Neural cell (in vitro differentiated cells): ENCODE results near the gene CTNNA1. TPM values are rescaled to one million over a fixed set of nuclear protein-coding genes. Genes with fewer than 3 reads are reported as not detected.

ENCODE experiments used
- H2AFZ ChIP-seq: fragments of 200-600, 300-800 bp; sonication (generic), shearing (Covaris generic); 2 replicates; pipeline ENCODE4 v1.6.0; 2014; ENCODE audit warnings: low read depth, mild to moderate bottlenecking, antibody characterized with exemption, low read length, moderate library complexity
- H3F3A ChIP-seq: fragments of 200-600 bp; shearing (Covaris generic); 2 replicates; pipeline ENCODE4 v1.6.1; 2016; ENCODE audit warnings: mild to moderate bottlenecking, moderate library complexity, mixed read lengths, antibody characterized with exemption, low read length; ENCODE audit not compliant: insufficient read depth, poor library complexity, severe bottlenecking
- H3K27ac ChIP-seq: fragments of 200-600, 300-800 bp; sonication (generic), shearing (Covaris generic); 2 replicates; pipeline ENCODE4 v1.5.1; 2014; ENCODE audit warnings: mild to moderate bottlenecking, low read length, moderate library complexity
- H3K27me3 ChIP-seq: fragments of 300-800, 200-600 bp; sonication (generic), shearing (Covaris generic); 2 replicates; pipeline ENCODE4 v1.6.0; 2014; ENCODE audit warnings: mild to moderate bottlenecking, low read depth, low read length, moderate library complexity; ENCODE audit not compliant: insufficient read depth
- H3K36me3 ChIP-seq: fragments of 300-800, 200-600 bp; sonication (generic), shearing (Covaris generic); 2 replicates; pipeline ENCODE4 v1.5.1; 2014; ENCODE audit warnings: mild to moderate bottlenecking, antibody characterized with exemption, low read length, moderate library complexity; ENCODE audit not compliant: insufficient read depth
- H3K4me2 ChIP-seq: fragments of 300-800, 200-600 bp; sonication (generic), shearing (Covaris generic); 2 replicates; pipeline ENCODE4 v1.6.0; 2014; ENCODE audit warnings: mild to moderate bottlenecking, low read length
- H3K4me3 ChIP-seq: fragments of 300-800, 200-600 bp; sonication (generic), shearing (Covaris generic); 2 replicates; pipeline ENCODE4 v1.5.1; 2014; ENCODE audit warnings: mild to moderate bottlenecking, low read length, moderate library complexity
- H3K79me2 ChIP-seq: fragments of 200-600 bp; shearing (Covaris generic); replicated peaks from 2 replicates; pipeline ENCODE4 v1.6.0; 2014; ENCODE audit warnings: mild to moderate bottlenecking, low read length, moderate library complexity; ENCODE audit not compliant: insufficient read depth
- H3K9ac ChIP-seq: fragments of 300-800, 200-600 bp; sonication (generic), shearing (Covaris generic); 2 replicates; pipeline ENCODE4 v1.6.1; 2016; ENCODE audit warnings: mild to moderate bottlenecking, low read length, mixed read lengths
- H3K9me2 ChIP-seq: fragments of 200-600 bp; shearing (Covaris generic); 2 replicates; pipeline ENCODE4 v1.6.1; 2016; ENCODE audit warnings: mild to moderate bottlenecking, low read length, mixed read lengths; ENCODE audit not compliant: insufficient read depth
- H3K9me3 ChIP-seq: fragments of 200-600, 300-800 bp; sonication (generic), shearing (Covaris generic); 2 replicates; pipeline ENCODE4 v1.6.1; 2016; ENCODE audit warnings: mild to moderate bottlenecking, mixed run types, low read length, moderate library complexity, mixed read lengths
- H4K20me1 ChIP-seq: fragments of 200-600 bp; shearing (Covaris generic); 2 replicates; pipeline ENCODE4 v1.6.1; 2016; ENCODE audit warnings: mild to moderate bottlenecking, mixed run types; ENCODE audit not compliant: insufficient read depth
- EP300 ChIP-seq: fragments of 450-650 bp; conservative IDR thresholded peaks from 2 replicates; pipeline ENCODE4 v1.6.1; 2014; ENCODE audit warnings: antibody characterized with exemption, mild to moderate bottlenecking, moderate library complexity; ENCODE audit not compliant: poor library complexity, severe bottlenecking
- EZH2 ChIP-seq: fragments of 200-600, 300-800 bp; shearing (Covaris generic), sonication (generic); IDR thresholded peaks from 2 replicates; pipeline ENCODE4 v1.6.1; 2014; ENCODE audit warnings: antibody characterized with exemption, low read length, borderline replicate concordance, mild to moderate bottlenecking; ENCODE audit not compliant: insufficient read depth, poor library complexity, severe bottlenecking
- MXI1 ChIP-seq: fragments of 450-650 bp; conservative IDR thresholded peaks from 2 replicates; pipeline ENCODE4 v1.6.1; 2014; ENCODE audit warnings: antibody characterized with exemption, mild to moderate bottlenecking; ENCODE audit not compliant: poor library complexity, severe bottlenecking
- POLR2AphosphoS5 ChIP-seq: IDR thresholded peaks from 2 replicates; pipeline ENCODE4 v1.6.1; 2012
- RAD21 ChIP-seq: fragments of 450-650 bp; conservative IDR thresholded peaks from 2 replicates; pipeline ENCODE4 v1.6.1; 2014; ENCODE audit warnings: antibody characterized with exemption, mild to moderate bottlenecking, moderate library complexity
- SMC3 ChIP-seq: fragments of 450-650 bp; conservative IDR thresholded peaks from 2 replicates; pipeline ENCODE4 v1.6.1; 2014; ENCODE audit warnings: antibody characterized with exemption, mild to moderate bottlenecking, moderate library complexity; ENCODE audit not compliant: poor library complexity
- TAF1 ChIP-seq: IDR thresholded peaks from 2 replicates; pipeline ENCODE4 v1.6.1; 2012; ENCODE audit warnings: low read depth
- polyA plus RNA-seq: library from polyadenylated mRNA; depleted of rRNA; stranded (reverse); fragments of >200 nt; gene quantifications from 2 replicates; pipeline ENCODE4 v1.2.3, GENCODE V29; 2014
- TF ChIP-seq, protein P1 (sequence below): IDR thresholded peaks from 2 replicates; pipeline ENCODE4 v1.6.1; 2012; ENCODE audit warnings: borderline replicate concordance
- TF ChIP-seq, protein P2 (sequence below): fragments of 450-650 bp; IDR thresholded peaks from 2 replicates; pipeline ENCODE4 v1.5.1; 2014; ENCODE audit warnings: antibody characterized with exemption, mild to moderate bottlenecking, moderate library complexity; ENCODE audit not compliant: poor library complexity, severe bottlenecking

The CTNNA1 gene
- polyA plus RNA-seq, 1 donor from 2014 or later: 87.9 TPM

- H3K9me3 ChIP-seq: no peaks in the 10 kb centered on the region
- no peaks in the 10 kb centered on the region for H3K27me3 ChIP-seq
- peaks cover 9% of the 10 kb centered on the region for H3K36me3 ChIP-seq
- no peak overlapping the region for H3K27ac ChIP-seq
- H3K9me2 ChIP-seq: no peaks in the 10 kb centered on the region
- no peaks in the 10 kb centered on the region for H4K20me1 ChIP-seq
- no peaks in the 10 kb centered on the region for H3K79me2 ChIP-seq
- H3F3A ChIP-seq: no peaks in the 10 kb centered on the region
- no peak overlapping the region for H3K4me3 ChIP-seq
- no peak for TF ChIP-seq RAD21
- TF ChIP-seq MXI1: no peak
- TF ChIP-seq, protein P1, sequence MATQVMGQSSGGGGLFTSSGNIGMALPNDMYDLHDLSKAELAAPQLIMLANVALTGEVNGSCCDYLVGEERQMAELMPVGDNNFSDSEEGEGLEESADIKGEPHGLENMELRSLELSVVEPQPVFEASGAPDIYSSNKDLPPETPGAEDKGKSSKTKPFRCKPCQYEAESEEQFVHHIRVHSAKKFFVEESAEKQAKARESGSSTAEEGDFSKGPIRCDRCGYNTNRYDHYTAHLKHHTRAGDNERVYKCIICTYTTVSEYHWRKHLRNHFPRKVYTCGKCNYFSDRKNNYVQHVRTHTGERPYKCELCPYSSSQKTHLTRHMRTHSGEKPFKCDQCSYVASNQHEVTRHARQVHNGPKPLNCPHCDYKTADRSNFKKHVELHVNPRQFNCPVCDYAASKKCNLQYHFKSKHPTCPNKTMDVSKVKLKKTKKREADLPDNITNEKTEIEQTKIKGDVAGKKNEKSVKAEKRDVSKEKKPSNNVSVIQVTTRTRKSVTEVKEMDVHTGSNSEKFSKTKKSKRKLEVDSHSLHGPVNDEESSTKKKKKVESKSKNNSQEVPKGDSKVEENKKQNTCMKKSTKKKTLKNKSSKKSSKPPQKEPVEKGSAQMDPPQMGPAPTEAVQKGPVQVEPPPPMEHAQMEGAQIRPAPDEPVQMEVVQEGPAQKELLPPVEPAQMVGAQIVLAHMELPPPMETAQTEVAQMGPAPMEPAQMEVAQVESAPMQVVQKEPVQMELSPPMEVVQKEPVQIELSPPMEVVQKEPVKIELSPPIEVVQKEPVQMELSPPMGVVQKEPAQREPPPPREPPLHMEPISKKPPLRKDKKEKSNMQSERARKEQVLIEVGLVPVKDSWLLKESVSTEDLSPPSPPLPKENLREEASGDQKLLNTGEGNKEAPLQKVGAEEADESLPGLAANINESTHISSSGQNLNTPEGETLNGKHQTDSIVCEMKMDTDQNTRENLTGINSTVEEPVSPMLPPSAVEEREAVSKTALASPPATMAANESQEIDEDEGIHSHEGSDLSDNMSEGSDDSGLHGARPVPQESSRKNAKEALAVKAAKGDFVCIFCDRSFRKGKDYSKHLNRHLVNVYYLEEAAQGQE: no peak
- TF ChIP-seq TAF1: no peak
- no peak for TF ChIP-seq POLR2AphosphoS5
- TF ChIP-seq EZH2: no peak
- TF ChIP-seq, protein P2, sequence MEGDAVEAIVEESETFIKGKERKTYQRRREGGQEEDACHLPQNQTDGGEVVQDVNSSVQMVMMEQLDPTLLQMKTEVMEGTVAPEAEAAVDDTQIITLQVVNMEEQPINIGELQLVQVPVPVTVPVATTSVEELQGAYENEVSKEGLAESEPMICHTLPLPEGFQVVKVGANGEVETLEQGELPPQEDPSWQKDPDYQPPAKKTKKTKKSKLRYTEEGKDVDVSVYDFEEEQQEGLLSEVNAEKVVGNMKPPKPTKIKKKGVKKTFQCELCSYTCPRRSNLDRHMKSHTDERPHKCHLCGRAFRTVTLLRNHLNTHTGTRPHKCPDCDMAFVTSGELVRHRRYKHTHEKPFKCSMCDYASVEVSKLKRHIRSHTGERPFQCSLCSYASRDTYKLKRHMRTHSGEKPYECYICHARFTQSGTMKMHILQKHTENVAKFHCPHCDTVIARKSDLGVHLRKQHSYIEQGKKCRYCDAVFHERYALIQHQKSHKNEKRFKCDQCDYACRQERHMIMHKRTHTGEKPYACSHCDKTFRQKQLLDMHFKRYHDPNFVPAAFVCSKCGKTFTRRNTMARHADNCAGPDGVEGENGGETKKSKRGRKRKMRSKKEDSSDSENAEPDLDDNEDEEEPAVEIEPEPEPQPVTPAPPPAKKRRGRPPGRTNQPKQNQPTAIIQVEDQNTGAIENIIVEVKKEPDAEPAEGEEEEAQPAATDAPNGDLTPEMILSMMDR: no peak
- TF ChIP-seq EP300: no peak
- TF ChIP-seq SMC3: no peak
- no peak overlapping the region for H3K4me2 ChIP-seq
- H3K9ac ChIP-seq: no peak overlapping the region
- H2AFZ ChIP-seq: no peak overlapping the region
Measured at GRCh38 chr5:138889994-138890393, 136.8 kb downstream of the CTNNA1 start.

DNA sequence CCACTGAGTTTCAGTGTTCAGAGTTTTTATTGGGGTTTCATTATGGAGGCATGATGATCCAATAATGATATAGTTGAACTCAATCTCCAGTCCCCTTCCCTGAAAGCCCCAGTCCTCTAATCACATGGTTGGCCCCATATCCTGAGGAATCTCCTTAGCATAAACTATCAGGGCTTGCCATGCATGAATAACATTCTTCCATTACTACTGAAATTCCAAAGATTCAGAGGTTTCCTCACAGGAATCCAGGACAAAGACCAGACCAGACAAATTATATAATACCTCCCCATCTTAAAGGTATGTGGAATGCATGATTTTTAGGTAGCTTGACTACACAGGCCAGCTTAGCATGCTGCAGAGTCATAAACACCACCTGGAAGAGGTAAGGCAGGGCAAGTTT, 137.4 kb downstream of the CTNNA1 start:
- H3K27me3 ChIP-seq: no peaks in the 10 kb centered on the region
- H3K79me2 ChIP-seq: no peaks in the 10 kb centered on the region
- no peak overlapping the region for H3K4me3 ChIP-seq
- H3K4me2 ChIP-seq: no peak overlapping the region
- H4K20me1 ChIP-seq: no peaks in the 10 kb centered on the region
- H3K27ac ChIP-seq: no peak overlapping the region
- H3K9ac ChIP-seq: no peak overlapping the region
- no peak for TF ChIP-seq POLR2AphosphoS5
- no peak for TF ChIP-seq RAD21
- no peak for TF ChIP-seq SMC3
- no peak for TF ChIP-seq EP300
- TF ChIP-seq, protein P2: no peak
- no peak for TF ChIP-seq EZH2
- no peak for TF ChIP-seq TAF1
- no peak for TF ChIP-seq MXI1
- TF ChIP-seq, protein P1: no peak
- H3K9me3 ChIP-seq: no peaks in the 10 kb centered on the region
- H3F3A ChIP-seq: no peaks in the 10 kb centered on the region
- H3K9me2 ChIP-seq: no peaks in the 10 kb centered on the region
- H2AFZ ChIP-seq: no peak overlapping the region
- peaks cover 9% of the 10 kb centered on the region for H3K36me3 ChIP-seq
